Measurements from ENCODE around the gene ZBTB3. TPM values are rescaled to one million over a fixed set of nuclear protein-coding genes. Genes with fewer than 3 reads are reported as not detected.
A peak's percentile ranks its signal among the peaks of the same experiment; 100 is the strongest.

ZBTB3 gene
- polyA plus RNA-seq, 1 donor from 2014 or later, result 8.5 TPM

DNA sequence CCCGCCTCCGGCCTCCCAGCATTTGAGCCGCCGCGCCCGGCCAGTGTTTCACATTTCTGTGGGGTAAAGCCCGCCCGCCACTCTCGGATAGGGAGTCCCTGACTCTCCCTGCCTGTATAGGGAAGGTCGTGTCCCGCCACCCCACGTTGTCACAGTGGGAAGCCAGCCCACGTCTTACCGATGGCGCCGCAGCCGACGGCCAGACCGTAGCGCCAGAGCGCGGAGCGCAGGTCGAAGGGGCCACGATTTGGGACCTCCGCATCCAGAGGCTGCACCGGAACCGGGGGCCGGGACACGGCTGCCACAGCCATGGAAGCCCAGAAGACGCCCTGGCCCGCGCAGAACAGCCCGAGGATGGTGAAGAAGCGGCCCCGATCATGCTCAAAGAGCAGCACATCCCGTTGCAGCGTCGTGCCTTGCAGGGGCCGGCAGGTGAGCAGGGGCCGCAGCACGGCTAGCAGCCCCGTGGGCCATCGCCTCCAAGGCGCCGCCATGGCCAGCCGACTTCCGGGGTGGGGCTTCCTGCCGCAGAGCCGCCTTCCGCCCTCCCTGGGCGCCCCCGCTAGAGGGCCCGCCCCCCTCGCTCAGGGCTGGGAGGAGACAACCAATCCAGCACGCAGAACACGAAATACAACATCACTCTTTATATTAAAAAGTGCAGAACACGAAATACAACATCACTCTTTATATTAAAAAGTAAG is 37.7 kb upstream of the ZBTB3 start, which contains the start of gene TMEM223:
TSS of gene TMEM223 (minus strand) at position 506 of the 701 bp plus-strand sequence. CDS start at position 494, 12 bp downstream.
- Histone ChIP-seq H3K9ac (ENCODE audit: low read length) (peak within 1 kb of the TSS; percentile 75), H3F3A (ENCODE audit: insufficient read depth, low read length, poor library complexity, severe bottlenecking) (peaks cover 3% of the 10 kb centered on the region), H3K4me3 (ENCODE audit: low read length) (peak within 1 kb of the TSS; percentile 93), H2AFZ (ENCODE audit: low read depth, low read length) (no peak within 1 kb of the TSS), H3K4me2 (ENCODE audit: low read length) (peak within 1 kb of the TSS; percentile 59), H3K79me2 (replicated peaks; ENCODE audit: insufficient read depth, low read length) (peaks cover 10% of the 10 kb centered on the region), H3K9me3 (ENCODE audit: low read length) (no peaks in the 10 kb centered on the region), H4K20me1 (ENCODE audit: insufficient read depth) (no peaks in the 10 kb centered on the region), H3K36me3 (ENCODE audit: insufficient read depth, low read length) (no peaks in the 10 kb centered on the region), H3K27ac (ENCODE audit: low read length) (peak within 1 kb of the TSS; percentile 58), H3K27me3 (ENCODE audit: insufficient read depth, low read depth, low read length) (no peaks in the 10 kb centered on the region), H3K9me2 (ENCODE audit: insufficient read depth, low read length) (no peaks in the 10 kb centered on the region)
- TF ChIP-seq MXI1 (conservative IDR thresholded peaks at IDR 0.05; ENCODE audit: poor library complexity, severe bottlenecking) (peak; percentile 92), POLR2AphosphoS5 (IDR thresholded peaks at IDR 0.05) (peak; percentile 82)
- TF ChIP-seq, protein P1, sequence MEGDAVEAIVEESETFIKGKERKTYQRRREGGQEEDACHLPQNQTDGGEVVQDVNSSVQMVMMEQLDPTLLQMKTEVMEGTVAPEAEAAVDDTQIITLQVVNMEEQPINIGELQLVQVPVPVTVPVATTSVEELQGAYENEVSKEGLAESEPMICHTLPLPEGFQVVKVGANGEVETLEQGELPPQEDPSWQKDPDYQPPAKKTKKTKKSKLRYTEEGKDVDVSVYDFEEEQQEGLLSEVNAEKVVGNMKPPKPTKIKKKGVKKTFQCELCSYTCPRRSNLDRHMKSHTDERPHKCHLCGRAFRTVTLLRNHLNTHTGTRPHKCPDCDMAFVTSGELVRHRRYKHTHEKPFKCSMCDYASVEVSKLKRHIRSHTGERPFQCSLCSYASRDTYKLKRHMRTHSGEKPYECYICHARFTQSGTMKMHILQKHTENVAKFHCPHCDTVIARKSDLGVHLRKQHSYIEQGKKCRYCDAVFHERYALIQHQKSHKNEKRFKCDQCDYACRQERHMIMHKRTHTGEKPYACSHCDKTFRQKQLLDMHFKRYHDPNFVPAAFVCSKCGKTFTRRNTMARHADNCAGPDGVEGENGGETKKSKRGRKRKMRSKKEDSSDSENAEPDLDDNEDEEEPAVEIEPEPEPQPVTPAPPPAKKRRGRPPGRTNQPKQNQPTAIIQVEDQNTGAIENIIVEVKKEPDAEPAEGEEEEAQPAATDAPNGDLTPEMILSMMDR (IDR thresholded peaks at IDR 0.05; ENCODE audit: poor library complexity, severe bottlenecking), result no peak

GRCh38 chr11:62789576-62789975 is 35.6 kb upstream of the ZBTB3 start:
- Histone ChIP-seq H3K9me3 (ENCODE audit: low read length) (no peaks in the 10 kb centered on the region), H3F3A (ENCODE audit: insufficient read depth, low read length, poor library complexity, severe bottlenecking) (peaks cover 3% of the 10 kb centered on the region), H3K79me2 (replicated peaks; ENCODE audit: insufficient read depth, low read length) (peaks cover 10% of the 10 kb centered on the region), H2AFZ (ENCODE audit: low read depth, low read length) (no peak overlapping the region), H3K4me2 (ENCODE audit: low read length) (no peak overlapping the region), H4K20me1 (ENCODE audit: insufficient read depth) (no peaks in the 10 kb centered on the region), H3K9me2 (ENCODE audit: insufficient read depth, low read length) (no peaks in the 10 kb centered on the region), H3K36me3 (ENCODE audit: insufficient read depth, low read length) (no peaks in the 10 kb centered on the region), H3K27me3 (ENCODE audit: insufficient read depth, low read depth, low read length) (no peaks in the 10 kb centered on the region), H3K27ac (ENCODE audit: low read length) (no peak overlapping the region), H3K4me3 (ENCODE audit: low read length) (no peak overlapping the region), H3K9ac (ENCODE audit: low read length) (no peak overlapping the region)
- TF ChIP-seq RAD21 (conservative IDR thresholded peaks at IDR 0.05) (no peak), TAF1 (IDR thresholded peaks at IDR 0.05; ENCODE audit: low read depth) (no peak), SMC3 (conservative IDR thresholded peaks at IDR 0.05; ENCODE audit: poor library complexity) (no peak)

DNA sequence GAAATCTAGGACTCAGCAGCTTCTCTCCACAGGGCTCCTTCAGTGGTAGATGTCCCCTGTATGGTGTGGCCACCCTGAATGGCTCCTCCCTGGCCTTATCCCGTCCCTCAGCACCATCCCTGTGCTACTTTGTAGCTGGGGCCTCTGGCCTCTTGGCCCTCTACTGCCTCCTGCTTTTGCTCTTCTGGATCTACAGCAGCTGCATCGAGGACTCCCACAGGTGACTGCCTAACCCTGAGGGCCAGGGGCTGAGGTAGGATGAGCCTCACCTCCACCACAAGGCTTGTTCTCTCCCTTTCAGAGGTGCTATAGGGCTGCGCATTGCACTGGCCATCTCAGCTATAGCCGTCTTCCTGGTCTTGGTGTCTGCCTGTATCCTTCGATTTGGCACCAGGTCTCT is 35.0 kb upstream of the ZBTB3 start:
- H3K4me3 ChIP-seq (ENCODE audit: low read length), result peak overlapping the region; percentile 21
- no peaks in the 10 kb centered on the region for H4K20me1 ChIP-seq (ENCODE audit: insufficient read depth)
- H3K4me2 ChIP-seq (ENCODE audit: low read length), result no peak overlapping the region
- peaks cover 10% of the 10 kb centered on the region for H3K79me2 ChIP-seq (replicated peaks; ENCODE audit: insufficient read depth, low read length)
- H3K9ac ChIP-seq (ENCODE audit: low read length), result no peak overlapping the region
- H3K36me3 ChIP-seq (ENCODE audit: insufficient read depth, low read length), result no peaks in the 10 kb centered on the region
- H2AFZ ChIP-seq (ENCODE audit: low read depth, low read length), result no peak overlapping the region
- no peaks in the 10 kb centered on the region for H3K9me3 ChIP-seq (ENCODE audit: low read length)
- TF ChIP-seq MXI1 (conservative IDR thresholded peaks at IDR 0.05; ENCODE audit: poor library complexity, severe bottlenecking) (no peak), EP300 (conservative IDR thresholded peaks at IDR 0.05; ENCODE audit: poor library complexity, severe bottlenecking) (no peak), REST (IDR thresholded peaks at IDR 0.05; ENCODE audit: borderline replicate concordance) (no peak), SMC3 (conservative IDR thresholded peaks at IDR 0.05; ENCODE audit: poor library complexity) (no peak), TAF1 (IDR thresholded peaks at IDR 0.05; ENCODE audit: low read depth) (no peak), EZH2 (IDR thresholded peaks at IDR 0.05; ENCODE audit: borderline replicate concordance, insufficient read depth, low read length, poor library complexity, severe bottlenecking) (no peak)
- TF ChIP-seq, protein P1 (IDR thresholded peaks at IDR 0.05; ENCODE audit: poor library complexity, severe bottlenecking), result no peak
- no peaks in the 10 kb centered on the region for H3K27me3 ChIP-seq (ENCODE audit: insufficient read depth, low read depth, low read length)
- H3K9me2 ChIP-seq (ENCODE audit: insufficient read depth, low read length), result no peaks in the 10 kb centered on the region
- peaks cover 3% of the 10 kb centered on the region for H3F3A ChIP-seq (ENCODE audit: insufficient read depth, low read length, poor library complexity, severe bottlenecking)
- no peak overlapping the region for H3K27ac ChIP-seq (ENCODE audit: low read length)

Measured in neural cell (in vitro differentiated cells).